Measurements from ENCODE around the gene SAMHD1. TPM values are rescaled to one million over a fixed set of nuclear protein-coding genes. Genes with fewer than 3 reads are reported as not detected.
A peak's percentile ranks its signal among the peaks of the same experiment; 100 is the strongest.
"Not testable (repeated sequence)": the region's sequence is repeated elsewhere in the genome, so short reads cannot be mapped to it uniquely, and the experiment has no call there.

The SAMHD1 gene
- total and polyA plus RNA-seq, 4 experiments from 2014 or later, result 216 to 332 (median 257) TPM

GRCh38 chr20:36941401-36941835 is 10.1 kb downstream of the SAMHD1 start:
- ChIA-PET POLR2A (ENCODE audit: partially characterized antibody) (interaction anchor here (0.7 to 5.7 kb wide), 5 partner anchors 9 to 67 kb away, joined by 4 to 51 read pairs (median 6); no protein-coding TSS in a partner anchor), CTCF (ENCODE audit: partially characterized antibody) (interaction anchor here (2.4 kb wide), 1 partner anchor 19 kb away, joined by 6 read pairs; no protein-coding TSS in a partner anchor)
- H3K4me3 Mint-ChIP-seq, result peak overlapping the region; percentile 67 to 90 (median 72)
- peak overlapping the region; percentile 69 for H3K27ac ChIP-seq (ENCODE audit: low read depth, low read length)
- no peaks in the 10 kb centered on the region for H3K27me3 ChIP-seq (ENCODE audit: insufficient read depth, low read length)
- DNase-seq, result no peak
- H3K36me3 Mint-ChIP-seq, result peaks cover 66 to 80% of the 10 kb centered on the region in 2 donors
- intact Hi-C loops (cut with micrococcal nuclease), result loop anchor here (2.0 kb wide), 1 partner anchor 17 kb away; no protein-coding TSS in a partner anchor
- H3K4me3 ChIP-seq (ENCODE audit: low read length in 2 of 2), result peak overlapping the region in 1 of 2 donors; percentile 26
- H3K36me3 ChIP-seq (ENCODE audit: insufficient read depth, low read length), result peaks cover 49% of the 10 kb centered on the region
- H3K4me1 ChIP-seq (ENCODE audit: insufficient read depth, low read length), result peaks cover 96% of the 10 kb centered on the region
- H3K9me3 Mint-ChIP-seq, result no peaks in the 10 kb centered on the region
- peak overlapping the region; percentile 90 to 100 (median 99) for H3K27ac Mint-ChIP-seq
- H3K4me1 Mint-ChIP-seq, result peaks cover 48 to 84% (median 65%) of the 10 kb centered on the region in 4 donors
- no peaks in the 10 kb centered on the region for H3K9me3 ChIP-seq (ENCODE audit: control insufficient read depth in 1 of 2, low read length in 2 of 2)
- H3K27me3 Mint-ChIP-seq, result no peaks in the 10 kb centered on the region

DNA sequence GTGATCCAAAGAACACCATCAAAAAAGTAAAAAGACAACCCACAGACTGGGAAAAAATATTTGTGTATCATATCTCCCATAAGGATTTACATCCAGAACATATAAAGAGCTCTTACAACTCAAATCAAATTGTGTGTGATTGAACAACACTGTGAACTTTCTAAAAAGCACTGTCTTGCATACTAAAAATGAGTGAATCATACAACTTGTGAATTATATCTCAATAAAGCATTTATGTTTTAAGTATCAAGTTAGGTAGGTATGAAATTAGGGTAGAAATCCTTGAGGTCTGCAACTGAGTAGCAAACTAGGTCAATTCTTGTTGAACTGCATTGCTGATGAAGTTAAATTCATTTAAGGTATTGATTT is 14.1 kb downstream of the SAMHD1 start:
- H3K27me3 Mint-ChIP-seq, result no peaks in the 10 kb centered on the region
- Histone ChIP-seq H3K4me1 (ENCODE audit: insufficient read depth, low read length) (peaks cover 92% of the 10 kb centered on the region), H3K27ac (ENCODE audit: low read depth, low read length) (peak overlapping the region; percentile 26), H3K36me3 (ENCODE audit: insufficient read depth, low read length) (peaks cover 46% of the 10 kb centered on the region), H3K27me3 (ENCODE audit: insufficient read depth, low read length) (no peaks in the 10 kb centered on the region), H3K4me3 (ENCODE audit: low read length in 2 of 2) (no peak overlapping the region), H3K9me3 (ENCODE audit: control insufficient read depth in 1 of 2, low read length in 2 of 2) (no peaks in the 10 kb centered on the region)
- H3K27ac Mint-ChIP-seq, result peak overlapping the region; percentile 48 to 87 (median 79)
- peaks cover 31 to 71% (median 57%) of the 10 kb centered on the region in 4 donors for H3K4me1 Mint-ChIP-seq
- POLR2A ChIA-PET (ENCODE audit: partially characterized antibody), result interaction anchor here (1.1 to 2.1 kb wide), 4 partner anchors 9 to 37 kb away, joined by 3 to 9 read pairs (median 6); no protein-coding TSS in a partner anchor
- DNase-seq, result no peak
- peak overlapping the region in 6 of 8 donors; percentile 6 to 77 (median 53) for H3K4me3 Mint-ChIP-seq
- H3K36me3 Mint-ChIP-seq, result peaks cover 54 to 70% of the 10 kb centered on the region in 2 donors
- intact Hi-C loops (cut with micrococcal nuclease), result no loop called here
- CTCF ChIA-PET (ENCODE audit: partially characterized antibody), result interaction anchor here (0.8 to 2.0 kb wide), 7 partner anchors 14 to 145 kb away, joined by 3 to 6 read pairs (median 4); no protein-coding TSS in a partner anchor
- no peaks in the 10 kb centered on the region for H3K9me3 Mint-ChIP-seq

DNA sequence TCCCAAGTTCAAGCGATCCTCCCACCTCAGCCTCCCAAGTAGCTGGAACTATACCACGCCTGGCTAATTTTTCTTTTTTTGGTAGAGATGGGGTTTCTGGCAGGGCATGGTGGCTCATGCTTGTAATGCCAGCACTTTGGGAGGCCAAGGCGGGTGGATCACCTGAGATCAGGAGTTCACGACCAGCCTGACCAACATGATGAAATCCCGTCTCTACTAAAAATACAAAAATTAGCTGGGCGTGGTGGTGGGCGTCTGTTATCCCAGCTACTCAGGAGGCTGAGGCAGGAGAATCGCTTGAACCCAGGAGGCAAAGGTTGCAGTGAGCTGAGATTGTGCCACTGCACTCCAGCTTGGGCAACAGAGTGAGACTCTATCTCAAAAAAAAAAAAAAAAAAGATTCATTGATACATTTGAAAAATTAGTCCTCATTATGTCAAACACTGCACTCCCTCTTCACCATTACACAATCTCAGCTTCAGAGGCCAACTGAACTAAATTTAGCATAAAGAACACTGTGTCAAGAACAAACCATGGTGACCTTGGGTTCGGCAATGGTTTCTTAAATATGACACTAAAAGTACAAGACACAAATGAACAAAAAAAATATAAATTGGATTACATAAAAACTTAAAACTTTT is 14.6 kb downstream of the SAMHD1 start:
- Histone ChIP-seq H3K36me3 (ENCODE audit: insufficient read depth, low read length) (peaks cover 46% of the 10 kb centered on the region), H3K27ac (ENCODE audit: low read depth, low read length) (peak overlapping the region; percentile 26), H3K4me1 (ENCODE audit: insufficient read depth, low read length) (peaks cover 92% of the 10 kb centered on the region)
- H3K27me3 Mint-ChIP-seq; H3K27me3 ChIP-seq (ENCODE audit: insufficient read depth, low read length); DNase-seq; H3K9me3 ChIP-seq (ENCODE audit: control insufficient read depth in 1 of 2, low read length in 2 of 2); H3K4me3 ChIP-seq (ENCODE audit: low read length in 2 of 2); intact Hi-C loops (cut with micrococcal nuclease); H3K9me3 Mint-ChIP-seq: not testable (repeated sequence)
- Mint-ChIP-seq H3K27ac (peak overlapping the region; percentile 48 to 87 (median 79)), H3K4me3 (peak overlapping the region in 6 of 8 donors; percentile 6 to 77 (median 52)), H3K4me1 (peaks cover 30 to 72% (median 57%) of the 10 kb centered on the region in 4 donors), H3K36me3 (peaks cover 56 to 71% of the 10 kb centered on the region in 2 donors)
- ChIA-PET CTCF (ENCODE audit: partially characterized antibody) (interaction anchor here (0.8 to 1.8 kb wide), 9 partner anchors 10 to 146 kb away, joined by 3 to 6 read pairs (median 4); no protein-coding TSS in a partner anchor), POLR2A (ENCODE audit: partially characterized antibody) (interaction anchor here (1.0 to 2.1 kb wide), 4 partner anchors 13 to 38 kb away, joined by 3 to 9 read pairs (median 5); no protein-coding TSS in a partner anchor)

DNA sequence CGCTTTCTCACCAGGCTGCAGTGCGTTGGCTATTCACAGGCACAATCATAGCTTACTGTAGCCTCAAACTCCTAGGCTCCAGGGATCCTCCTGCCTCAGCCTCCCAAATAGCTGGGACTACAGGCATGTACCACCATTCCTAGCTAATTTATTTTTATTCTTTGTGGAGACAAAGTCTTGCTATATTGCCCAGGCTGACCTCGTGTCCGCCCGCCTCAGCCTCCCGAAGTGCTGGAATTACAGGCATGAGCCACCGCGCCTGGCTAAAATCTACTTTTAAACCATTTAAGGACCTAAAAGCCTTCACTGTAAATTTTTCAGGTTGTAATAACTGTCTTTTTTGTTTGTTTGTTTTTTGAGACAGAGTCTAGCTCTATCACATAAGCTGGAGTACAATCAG is 15.2 kb downstream of the SAMHD1 start:
- no peaks in the 10 kb centered on the region for H3K9me3 Mint-ChIP-seq
- ChIA-PET POLR2A (ENCODE audit: partially characterized antibody) (interaction anchor here (0.8 to 2.1 kb wide), 5 partner anchors 12 to 160 kb away, joined by 3 to 9 read pairs (median 4); partner anchors contain the start of gene RBL1), CTCF (ENCODE audit: partially characterized antibody) (interaction anchor here (1.0 to 1.8 kb wide), 7 partner anchors 11 to 146 kb away, joined by 3 to 6 read pairs (median 4); no protein-coding TSS in a partner anchor)
- Histone ChIP-seq H3K4me1 (ENCODE audit: insufficient read depth, low read length) (peaks cover 92% of the 10 kb centered on the region), H3K27me3 (ENCODE audit: insufficient read depth, low read length) (no peaks in the 10 kb centered on the region), H3K36me3 (ENCODE audit: insufficient read depth, low read length) (peaks cover 46% of the 10 kb centered on the region), H3K9me3 (ENCODE audit: control insufficient read depth in 1 of 2, low read length in 2 of 2) (no peaks in the 10 kb centered on the region), H3K27ac (ENCODE audit: low read depth, low read length) (no peak overlapping the region), H3K4me3 (ENCODE audit: low read length in 2 of 2) (no peak overlapping the region)
- no peak for DNase-seq
- peak overlapping the region in 5 of 8 donors; percentile 20 to 57 (median 29) for H3K4me3 Mint-ChIP-seq
- intact Hi-C loops (cut with micrococcal nuclease), result no loop called here
- H3K36me3 Mint-ChIP-seq, result peaks cover 57 to 68% of the 10 kb centered on the region in 2 donors
- peaks cover 29 to 72% (median 57%) of the 10 kb centered on the region in 4 donors for H3K4me1 Mint-ChIP-seq
- H3K27me3 Mint-ChIP-seq, result no peaks in the 10 kb centered on the region
- peak overlapping the region in 6 of 7 donors; percentile 25 to 82 (median 57) for H3K27ac Mint-ChIP-seq

DNA sequence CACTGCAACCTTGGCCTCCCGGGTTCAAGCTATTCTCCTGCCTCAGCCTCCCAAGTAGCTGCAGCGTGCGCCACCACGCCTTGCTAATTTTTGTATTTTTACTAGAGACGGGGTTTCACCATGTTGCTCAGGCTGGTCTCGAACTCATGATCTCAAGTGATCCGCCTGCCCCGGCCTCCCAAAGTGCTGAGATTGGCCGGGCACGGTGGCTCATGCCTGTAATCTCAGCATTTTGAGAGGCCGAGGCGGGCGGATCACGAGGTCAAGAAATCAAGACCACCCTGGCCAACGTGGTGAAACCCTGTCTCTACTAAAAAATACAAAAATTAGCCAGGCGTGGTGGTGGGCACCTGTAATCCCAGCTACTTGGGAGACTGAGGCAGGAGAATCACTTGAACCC is 17.9 kb downstream of the SAMHD1 start:
- POLR2A ChIA-PET (ENCODE audit: partially characterized antibody), result interaction anchor here (1.3 to 5.7 kb wide), 5 partner anchors 10 to 41 kb away, joined by 5 to 51 read pairs (median 6); no protein-coding TSS in a partner anchor
- peak overlapping the region in 1 of 7 donors; percentile 52 for H3K27ac Mint-ChIP-seq
- peaks cover 61 to 74% of the 10 kb centered on the region in 2 donors for H3K36me3 Mint-ChIP-seq
- DNase-seq; H3K4me3 Mint-ChIP-seq; H3K27ac ChIP-seq (ENCODE audit: low read depth, low read length); H3K9me3 ChIP-seq (ENCODE audit: control insufficient read depth in 1 of 2, low read length in 2 of 2); H3K27me3 ChIP-seq (ENCODE audit: insufficient read depth, low read length); H3K4me3 ChIP-seq (ENCODE audit: low read length in 2 of 2); H3K9me3 Mint-ChIP-seq; H3K27me3 Mint-ChIP-seq; intact Hi-C loops (cut with micrococcal nuclease): not testable (repeated sequence)
- peaks cover 53% of the 10 kb centered on the region for H3K36me3 ChIP-seq (ENCODE audit: insufficient read depth, low read length)
- H3K4me1 Mint-ChIP-seq, result peaks cover 27 to 76% (median 57%) of the 10 kb centered on the region in 4 donors
- CTCF ChIA-PET (ENCODE audit: partially characterized antibody), result interaction anchor here (1.0 to 2.2 kb wide), 4 partner anchors 10 to 148 kb away, joined by 3 to 9 read pairs (median 5); no protein-coding TSS in a partner anchor
- H3K4me1 ChIP-seq (ENCODE audit: insufficient read depth, low read length), result peaks cover 93% of the 10 kb centered on the region

DNA sequence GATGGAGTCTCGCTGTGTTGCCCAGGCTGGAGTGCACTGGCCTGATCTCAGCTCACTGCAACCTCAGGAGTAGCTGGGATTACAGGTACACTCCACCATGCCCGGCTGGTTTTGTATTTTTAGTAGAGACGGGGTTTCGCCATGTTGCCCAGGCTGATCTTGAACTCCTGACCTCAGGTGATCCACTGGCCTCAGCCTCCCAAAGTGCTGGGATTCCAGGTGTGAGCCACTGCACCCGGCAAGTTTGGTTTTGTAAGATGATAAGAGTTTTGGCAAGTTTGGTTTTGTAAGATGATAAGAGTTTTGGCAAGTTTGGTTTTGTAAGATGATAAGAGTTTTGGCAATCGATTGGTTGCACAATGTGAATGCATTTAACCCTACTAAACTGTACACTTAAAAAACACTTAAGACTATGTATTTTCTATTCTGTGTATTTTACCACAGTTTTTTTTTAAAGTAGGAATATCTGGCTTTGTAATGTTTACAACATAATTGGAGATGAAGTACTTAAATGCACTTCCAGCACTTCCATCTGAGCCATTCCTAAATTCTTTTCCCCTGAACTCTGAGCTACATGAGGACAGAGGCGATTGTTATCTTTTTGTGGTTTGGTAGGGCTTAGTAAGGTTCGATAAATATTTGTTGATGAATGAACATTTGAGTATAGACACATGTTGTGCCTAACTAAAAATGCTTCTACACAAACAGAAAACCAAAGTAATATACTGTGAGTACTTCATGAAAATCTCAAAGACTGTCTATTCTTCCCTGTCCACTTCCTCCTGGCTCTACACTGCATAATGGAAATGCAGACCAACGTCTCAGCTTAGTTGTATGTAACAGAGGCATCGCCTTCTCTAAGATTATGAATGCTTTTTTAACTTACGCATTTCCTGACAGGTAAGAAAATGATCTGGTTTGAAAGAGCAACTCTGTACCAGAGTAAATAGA is 18.8 kb downstream of the SAMHD1 start:
- POLR2A ChIA-PET (ENCODE audit: partially characterized antibody), result interaction anchor here (0.6 to 5.7 kb wide), 7 partner anchors 9 to 274 kb away, joined by 4 to 51 read pairs (median 5); no protein-coding TSS in a partner anchor
- peaks cover 86% of the 10 kb centered on the region for H3K4me1 ChIP-seq (ENCODE audit: insufficient read depth, low read length)
- no peak overlapping the region for H3K4me3 ChIP-seq (ENCODE audit: low read length in 2 of 2)
- H3K36me3 ChIP-seq (ENCODE audit: insufficient read depth, low read length), result peaks cover 55% of the 10 kb centered on the region
- DNase-seq, result no peak
- CTCF ChIA-PET (ENCODE audit: partially characterized antibody), result interaction anchor here (0.6 to 1.6 kb wide), 7 partner anchors 9 to 381 kb away, joined by 3 to 6 read pairs (median 3); no protein-coding TSS in a partner anchor
- no peaks in the 10 kb centered on the region for H3K27me3 ChIP-seq (ENCODE audit: insufficient read depth, low read length)
- Mint-ChIP-seq H3K4me1 (peaks cover 27 to 79% (median 56%) of the 10 kb centered on the region in 4 donors), H3K4me3 (peak overlapping the region in 7 of 8 donors; percentile 8 to 63 (median 47)), H3K27me3 (no peaks in the 10 kb centered on the region), H3K9me3 (no peaks in the 10 kb centered on the region), H3K27ac (peak overlapping the region; percentile 67 to 92 (median 89)), H3K36me3 (peaks cover 63 to 80% of the 10 kb centered on the region in 2 donors)
- no peak overlapping the region for H3K27ac ChIP-seq (ENCODE audit: low read depth, low read length)
- H3K9me3 ChIP-seq (ENCODE audit: control insufficient read depth in 1 of 2, low read length in 2 of 2), result no peaks in the 10 kb centered on the region
- intact Hi-C loops (cut with micrococcal nuclease), result no loop called here
